B cell (primary cell): Measurements from ENCODE around the gene ACOXL.

ENCODE experiments used
- EZH2 ChIP-seq: IDR thresholded peaks from 2 replicates; pipeline ENCODE4 v1.6.1; 2012; ENCODE audit warnings: borderline replicate concordance, low read depth, mild to moderate bottlenecking, moderate library complexity, low read length; ENCODE audit not compliant: insufficient read depth, poor library complexity, severe bottlenecking
- TF ChIP-seq, protein P1 (sequence below): fragments of 200-600 bp; IDR thresholded peaks from one replicate; pipeline ENCODE4 v1.8.0; 2022; ENCODE audit warnings: antibody characterized with exemption, mild to moderate bottlenecking

DNA sequence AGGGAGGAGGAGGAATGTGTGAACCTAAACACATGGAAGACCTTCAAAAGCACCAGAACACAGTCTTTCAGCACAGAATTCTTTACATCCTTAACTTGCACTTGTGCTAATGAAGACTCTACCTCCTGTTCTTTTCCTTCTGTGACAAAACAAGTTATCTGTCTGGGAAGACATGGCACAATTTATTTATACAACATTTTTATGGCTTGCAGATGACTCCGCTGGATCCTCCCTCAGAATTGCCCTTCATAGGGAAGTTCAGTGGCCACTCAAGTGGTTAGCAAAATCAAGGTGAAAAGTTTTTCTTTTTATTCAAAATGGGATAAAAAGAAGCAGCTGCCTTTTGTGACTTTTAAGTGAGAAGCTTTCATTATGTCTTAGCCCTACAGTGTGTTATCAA is 409.7 kb downstream of the ACOXL start:
- TF ChIP-seq, protein P1, sequence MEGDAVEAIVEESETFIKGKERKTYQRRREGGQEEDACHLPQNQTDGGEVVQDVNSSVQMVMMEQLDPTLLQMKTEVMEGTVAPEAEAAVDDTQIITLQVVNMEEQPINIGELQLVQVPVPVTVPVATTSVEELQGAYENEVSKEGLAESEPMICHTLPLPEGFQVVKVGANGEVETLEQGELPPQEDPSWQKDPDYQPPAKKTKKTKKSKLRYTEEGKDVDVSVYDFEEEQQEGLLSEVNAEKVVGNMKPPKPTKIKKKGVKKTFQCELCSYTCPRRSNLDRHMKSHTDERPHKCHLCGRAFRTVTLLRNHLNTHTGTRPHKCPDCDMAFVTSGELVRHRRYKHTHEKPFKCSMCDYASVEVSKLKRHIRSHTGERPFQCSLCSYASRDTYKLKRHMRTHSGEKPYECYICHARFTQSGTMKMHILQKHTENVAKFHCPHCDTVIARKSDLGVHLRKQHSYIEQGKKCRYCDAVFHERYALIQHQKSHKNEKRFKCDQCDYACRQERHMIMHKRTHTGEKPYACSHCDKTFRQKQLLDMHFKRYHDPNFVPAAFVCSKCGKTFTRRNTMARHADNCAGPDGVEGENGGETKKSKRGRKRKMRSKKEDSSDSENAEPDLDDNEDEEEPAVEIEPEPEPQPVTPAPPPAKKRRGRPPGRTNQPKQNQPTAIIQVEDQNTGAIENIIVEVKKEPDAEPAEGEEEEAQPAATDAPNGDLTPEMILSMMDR = no peak
- TF ChIP-seq EZH2 = no peak
